Stimulated activated CD8-positive, alpha-beta memory T cell treated with anti-CD3 and anti-CD28 coated beads, Interleukin-15, amount 100 ng/mL, for 48 hours (primary cell): ENCODE data around the gene RPS23.
"Not testable (repeated sequence)": the region's sequence is repeated elsewhere in the genome, so short reads cannot be mapped to it uniquely, and the experiment has no call there.

Source experiments
- DNase-seq, 2 donors: peaks; one replicate each; pipeline ENCODE4 v3.0.0-alpha.2; 2020; ENCODE audit warnings: low read depth in 2 of 2

Gene RPS23

DNA sequence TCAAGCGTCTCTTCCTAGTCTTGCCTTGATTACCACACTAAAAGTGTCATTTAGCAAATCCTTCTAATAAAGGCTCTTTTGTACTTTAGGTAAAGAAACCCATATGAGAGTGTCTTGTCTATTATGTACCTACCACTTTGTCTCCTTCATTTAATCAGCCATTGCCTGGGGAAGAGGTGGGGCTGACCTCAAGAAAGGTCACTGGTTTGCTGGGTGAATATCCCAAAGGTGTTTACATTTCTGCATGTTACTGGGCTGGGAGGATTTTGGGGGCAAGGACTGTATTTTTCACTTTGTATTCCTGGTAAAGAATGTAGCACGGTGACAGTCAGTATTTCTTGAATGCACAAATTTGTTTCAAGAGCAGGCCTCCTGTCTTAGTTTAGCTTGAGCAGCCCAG, 11.9 kb upstream of the RPS23 start:
- DNase-seq = no peak

DNA sequence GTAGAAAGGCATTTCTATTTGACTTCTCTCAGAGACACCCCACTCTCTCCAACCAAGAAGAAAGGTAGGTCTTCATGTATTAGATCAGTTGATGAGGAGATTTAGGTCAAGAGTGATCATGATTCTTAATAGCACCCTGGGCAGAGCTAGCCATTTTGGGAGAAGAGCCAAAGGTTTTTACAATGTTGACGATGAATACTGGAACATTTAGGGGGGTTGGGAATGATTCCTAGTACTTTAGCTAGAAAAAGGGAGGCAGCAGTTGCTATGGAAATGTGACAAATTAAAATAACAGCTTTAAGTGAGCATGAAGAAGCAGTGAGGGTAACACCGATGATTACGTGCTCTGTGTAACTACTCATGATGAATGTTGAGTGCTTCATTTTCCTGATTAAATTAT, 9.5 kb upstream of the RPS23 start:
- DNase-seq = no peak

DNA sequence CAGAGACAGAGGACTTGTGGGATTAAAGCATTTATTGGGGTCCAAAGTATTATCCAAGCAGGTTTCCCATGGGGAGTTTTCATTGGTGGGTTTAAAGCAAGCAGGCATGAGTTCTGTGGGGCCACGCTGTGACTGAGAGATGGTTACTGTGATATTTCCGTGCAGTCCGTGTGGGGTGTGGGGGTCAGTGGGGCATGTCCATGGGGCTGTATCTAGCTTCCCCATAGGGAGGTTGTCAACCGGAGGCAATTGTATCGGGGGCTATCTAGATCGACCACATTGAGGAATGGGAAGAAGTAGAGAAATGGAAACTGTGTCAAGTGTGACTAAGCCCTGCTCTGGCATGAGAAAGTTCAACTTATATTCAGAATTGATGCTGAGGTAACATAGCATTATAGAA, 7.1 kb upstream of the RPS23 start:
- DNase-seq = no peak

DNA sequence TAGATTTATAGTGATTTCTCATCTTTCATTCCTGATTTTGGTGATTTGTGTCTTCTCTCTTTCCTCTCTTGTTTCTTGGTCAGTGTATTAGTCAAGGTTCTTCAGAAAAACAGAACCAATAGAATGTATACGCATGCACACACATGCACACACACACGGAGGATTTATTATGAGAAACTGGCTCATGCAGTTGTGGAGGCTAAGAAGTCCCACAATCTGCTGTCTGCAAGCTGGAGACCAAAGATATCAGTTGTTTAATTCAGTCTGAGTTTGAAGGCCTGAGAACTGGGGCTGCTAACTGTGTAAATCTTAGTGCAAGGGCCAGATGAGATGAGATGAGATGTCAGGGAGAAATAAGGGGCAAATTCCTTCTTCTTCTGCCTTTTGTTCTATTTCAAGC, 5.7 kb upstream of the RPS23 start:
- DNase-seq = no peak

DNA sequence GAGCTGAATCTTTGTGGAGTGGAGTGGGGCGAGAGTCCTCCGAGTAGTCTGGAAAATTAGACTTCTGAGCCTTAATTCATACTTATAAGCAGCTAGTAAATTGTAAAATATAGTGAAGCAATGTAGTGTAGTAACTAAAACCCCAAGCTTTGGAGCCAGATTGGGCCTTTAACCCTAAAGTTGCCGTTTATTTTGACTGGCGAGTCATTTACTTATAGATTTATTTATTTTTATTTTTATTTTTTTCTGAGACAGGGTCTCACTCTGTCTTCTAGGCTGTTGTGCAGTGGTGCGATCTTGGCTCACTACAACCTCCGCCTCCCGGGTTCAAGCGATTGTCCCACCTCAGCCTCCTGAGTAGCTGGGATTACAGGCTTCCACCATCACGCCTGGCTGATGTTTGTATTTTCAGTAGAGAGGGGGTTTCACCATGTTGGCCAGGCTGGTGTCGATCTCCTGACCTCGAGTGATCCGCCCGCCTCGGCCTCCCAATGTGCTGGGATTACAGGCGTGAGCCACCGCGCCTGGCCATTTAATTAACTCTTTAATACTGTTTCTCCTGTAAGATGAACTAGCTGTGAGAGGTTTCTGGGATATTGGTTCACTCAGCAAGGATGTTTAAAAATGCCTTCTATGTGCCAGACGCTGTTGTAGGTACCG, 687 bp upstream of the RPS23 start:
- DNase-seq = no peak

DNA sequence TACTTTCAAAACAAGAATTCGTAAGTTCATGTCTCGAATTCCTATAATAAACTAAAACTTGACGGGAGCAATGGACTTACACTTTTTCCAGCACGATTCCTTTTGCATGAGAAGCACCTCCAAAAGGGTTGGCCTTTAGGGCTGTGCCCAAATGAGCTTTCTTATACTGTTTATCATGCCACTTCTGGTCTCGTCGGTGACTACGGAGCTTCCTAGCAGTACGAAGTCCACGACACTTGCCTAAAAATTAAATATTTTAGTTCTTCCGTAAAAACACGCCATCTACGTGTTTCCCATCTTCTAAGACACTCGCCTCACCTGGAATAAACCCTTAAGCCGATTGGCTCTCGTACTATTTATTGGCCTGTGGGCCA, 554 bp downstream of the RPS23 start:
- no peak for DNase-seq

DNA sequence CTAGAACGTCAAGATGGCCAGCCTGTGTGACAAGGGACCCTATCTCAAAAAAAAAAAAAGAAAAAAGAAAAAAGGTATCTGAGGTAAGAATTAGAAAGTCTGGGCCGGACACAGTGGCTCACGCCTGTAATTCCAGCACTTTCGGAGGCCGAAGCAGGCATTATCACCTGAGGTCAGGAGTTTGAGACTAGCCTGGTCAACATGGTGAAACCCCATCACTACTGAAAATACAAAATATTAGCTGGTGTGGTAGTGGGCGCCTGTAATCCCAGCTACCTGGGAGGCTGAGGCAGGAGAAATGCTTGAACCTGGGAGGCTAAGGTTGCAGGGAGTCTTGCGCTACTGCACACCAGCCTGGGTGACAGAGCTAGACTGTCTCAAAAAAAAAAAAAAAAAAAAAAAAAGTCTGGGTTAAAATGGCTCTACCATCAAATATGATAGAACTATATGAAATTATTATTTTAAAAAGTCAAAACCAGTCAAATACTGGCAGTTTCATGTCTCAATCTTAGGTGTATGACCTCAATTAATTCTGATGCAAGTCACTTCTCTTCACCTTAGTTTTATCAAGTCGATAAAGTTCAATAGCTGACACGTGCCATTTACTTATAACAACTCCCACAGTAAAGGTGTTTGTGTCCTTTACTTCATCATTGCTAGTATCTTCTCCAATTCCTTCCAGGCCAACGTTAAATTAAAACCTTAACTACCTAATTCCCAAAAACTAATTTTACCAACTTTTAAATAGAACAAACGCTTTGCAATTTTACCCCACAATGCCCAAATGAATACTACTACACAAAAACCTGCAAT, 1.1 kb downstream of the RPS23 start:
- DNase-seq = no peak

DNA sequence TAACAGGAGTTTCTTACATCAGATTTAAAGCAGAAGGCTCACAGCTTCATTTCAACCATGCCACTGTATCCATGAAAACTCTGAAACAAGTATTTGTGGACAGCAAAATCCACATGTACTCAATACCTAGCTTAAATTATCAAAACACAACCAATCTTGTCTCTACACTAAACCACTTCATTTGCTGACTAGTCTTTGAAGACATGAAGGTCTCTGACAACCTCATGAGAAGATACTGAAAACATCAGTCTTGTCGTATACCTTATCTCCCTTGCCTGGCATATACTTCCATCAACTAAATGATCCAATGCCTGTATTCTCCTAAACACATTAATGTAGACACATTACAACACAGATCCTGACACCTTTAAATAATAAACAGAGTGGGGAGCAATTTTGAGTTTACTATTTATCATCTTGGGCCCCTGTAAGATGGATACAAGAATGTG, 2.9 kb downstream of the RPS23 start:
- no peak for DNase-seq

DNA sequence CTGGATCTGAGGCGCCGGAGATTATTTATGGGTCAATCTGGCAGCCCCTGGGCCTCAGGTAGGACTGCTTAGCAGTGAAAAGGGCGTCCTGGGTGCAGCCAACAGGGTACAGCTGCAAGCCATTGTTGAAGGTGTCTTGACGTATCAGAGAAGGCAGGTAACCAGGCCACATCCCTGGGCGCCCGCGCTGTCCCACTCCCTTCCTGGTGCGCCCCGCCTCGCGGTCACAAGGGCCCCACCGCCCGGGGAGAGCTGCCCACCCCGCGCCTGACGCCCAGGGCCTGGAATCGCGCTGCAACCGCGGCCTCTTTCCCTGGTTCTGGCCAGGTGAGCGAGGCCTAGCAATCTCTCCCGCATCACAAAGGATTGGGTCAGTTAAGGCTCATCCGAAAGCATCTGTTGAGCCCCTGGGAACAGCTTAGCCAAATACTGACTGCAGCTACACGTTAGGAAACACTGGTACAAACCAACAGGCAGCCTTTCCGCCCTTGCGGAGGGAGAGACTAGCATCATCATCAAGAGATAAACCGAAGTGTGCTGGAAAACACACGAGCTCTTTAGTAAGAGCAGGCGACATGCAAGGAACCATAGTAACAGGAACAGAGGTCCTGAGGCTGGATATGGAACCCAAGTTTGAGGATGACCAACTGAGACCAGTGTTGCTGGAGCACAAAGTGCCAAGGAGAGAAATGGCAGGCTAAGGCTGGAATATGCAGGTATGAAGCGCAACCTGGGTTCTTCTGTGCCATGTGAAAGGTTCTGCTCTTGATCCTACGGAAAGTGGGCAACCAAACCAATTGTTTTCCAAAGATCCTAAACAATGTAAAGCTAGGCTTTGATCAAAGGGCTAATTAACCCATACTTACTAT, 3.6 kb downstream of the RPS23 start:
- no peak for DNase-seq

DNA sequence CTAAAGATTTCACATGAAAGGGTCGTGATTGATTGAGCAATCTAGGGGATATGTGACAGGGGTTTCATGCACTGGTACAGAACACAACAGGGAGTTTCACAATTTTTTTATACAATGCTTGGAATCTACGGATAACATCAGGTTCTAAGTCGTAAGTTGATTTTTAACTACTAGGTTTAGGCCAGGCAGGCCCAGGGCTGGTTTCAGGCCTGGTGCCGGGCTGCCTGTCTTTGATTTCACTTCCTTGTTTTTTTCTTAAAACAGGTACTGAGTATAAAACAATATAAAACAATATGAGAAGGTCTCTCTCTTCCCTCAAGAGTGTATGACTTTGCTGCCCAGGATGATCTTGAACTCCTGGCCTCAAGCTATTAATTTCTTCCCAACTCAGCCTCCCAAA, 4.7 kb downstream of the RPS23 start:
- DNase-seq = not testable (repeated sequence)

DNA sequence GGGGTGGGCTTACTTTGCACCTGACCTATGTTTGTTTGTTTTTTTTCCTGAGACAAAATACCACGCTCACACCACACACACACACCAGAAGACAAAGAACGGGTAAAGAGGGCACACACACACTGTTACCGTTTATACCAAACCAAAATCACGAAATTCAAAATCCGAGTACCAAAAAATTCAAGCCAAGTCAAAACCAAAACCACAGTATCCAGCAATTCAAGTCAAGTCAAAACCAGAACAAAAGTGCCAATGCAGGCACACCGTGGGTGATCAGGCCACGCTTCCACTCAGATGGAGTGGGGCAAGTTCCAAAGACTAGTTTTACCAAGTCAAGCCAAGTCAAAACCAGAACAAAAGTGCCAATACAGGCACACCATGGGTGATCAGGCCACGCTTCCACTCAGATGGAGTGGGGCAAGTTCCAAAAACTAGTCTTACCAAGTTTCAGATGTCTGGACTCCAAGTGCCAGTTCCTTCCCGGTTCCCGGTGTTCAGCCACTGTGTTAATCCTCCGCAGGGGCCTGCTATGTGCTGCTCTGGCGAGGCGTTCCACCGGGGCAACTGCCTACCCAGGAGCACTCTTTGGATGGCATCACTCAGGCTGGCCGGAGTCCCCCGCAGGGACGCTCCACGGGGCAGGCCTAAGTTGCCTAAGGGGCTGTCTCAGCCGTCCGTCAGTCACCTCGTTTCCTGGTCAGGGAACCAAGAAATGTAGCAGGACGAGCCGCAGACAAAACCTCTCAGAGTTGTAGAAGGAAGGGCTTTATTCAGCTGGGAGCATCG, 5.4 kb downstream of the RPS23 start:
- not testable (repeated sequence) for DNase-seq

DNA sequence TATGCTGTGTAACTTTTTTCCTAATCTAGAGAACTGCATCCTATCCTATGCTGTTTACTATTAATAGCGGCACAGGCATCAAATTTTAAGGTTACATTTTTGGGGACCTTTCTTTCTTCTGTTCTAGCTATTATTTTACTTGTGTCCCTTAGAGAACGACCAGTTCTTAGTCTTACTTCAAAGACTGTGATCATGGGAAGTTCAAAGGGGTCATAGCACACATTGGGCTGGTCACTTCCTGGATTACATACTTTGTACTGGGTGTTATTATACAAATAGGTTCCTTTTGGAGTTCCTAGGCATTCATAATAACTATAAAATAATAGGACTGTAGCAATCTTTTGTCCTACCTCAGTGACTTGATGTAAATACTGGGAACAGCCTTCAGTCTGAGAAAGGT, 8.8 kb downstream of the RPS23 start:
- DNase-seq = not testable (repeated sequence)

DNA sequence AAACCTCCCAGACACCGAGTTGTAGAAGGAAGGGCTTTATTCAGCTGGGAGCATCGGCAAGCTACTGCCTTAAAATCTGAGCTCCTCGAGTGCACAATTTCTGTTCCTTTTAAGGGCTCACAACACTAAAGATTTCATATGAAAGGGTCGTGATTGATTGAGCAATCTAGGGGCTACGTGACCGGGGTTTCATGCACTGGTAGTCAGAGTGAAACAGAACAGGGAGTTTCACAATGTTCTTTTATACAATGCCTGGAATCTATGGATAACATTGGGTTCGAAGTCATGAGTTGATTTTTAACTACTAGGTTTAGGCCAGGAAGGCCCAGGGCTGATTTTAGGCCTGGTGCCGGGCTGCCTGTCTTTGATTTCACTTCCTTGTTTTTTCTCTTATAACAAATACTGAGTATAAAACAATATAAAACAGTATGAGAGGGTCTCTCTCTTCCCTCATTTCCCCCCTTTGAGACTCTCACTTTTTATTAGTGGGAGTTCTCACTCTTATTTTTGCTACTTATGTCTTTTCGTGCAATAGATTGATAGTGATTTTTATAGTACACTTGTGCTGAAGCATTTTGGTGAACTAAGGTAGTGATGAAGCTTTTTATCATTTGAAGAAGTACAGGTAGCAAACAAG, 10.7 kb downstream of the RPS23 start:
- DNase-seq = not testable (repeated sequence)

DNA sequence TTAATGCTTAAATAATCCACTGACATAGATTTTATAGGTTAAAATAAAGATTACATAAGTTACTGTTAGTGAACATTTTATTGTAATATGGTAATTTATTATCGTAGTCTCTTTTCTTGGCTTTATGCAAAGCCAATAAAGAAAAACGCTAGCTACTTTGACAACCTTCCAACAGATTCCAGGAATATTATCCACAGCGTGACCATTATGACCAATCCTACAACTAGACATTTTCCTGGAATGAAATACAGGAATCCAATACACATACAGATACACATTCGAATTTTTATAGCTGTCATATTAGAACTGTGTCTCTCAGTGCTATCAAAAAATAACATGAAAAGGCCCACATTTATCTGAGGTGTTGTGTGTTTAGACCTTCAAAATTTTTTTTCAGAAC, 13.1 kb downstream of the RPS23 start:
- no peak for DNase-seq

DNA sequence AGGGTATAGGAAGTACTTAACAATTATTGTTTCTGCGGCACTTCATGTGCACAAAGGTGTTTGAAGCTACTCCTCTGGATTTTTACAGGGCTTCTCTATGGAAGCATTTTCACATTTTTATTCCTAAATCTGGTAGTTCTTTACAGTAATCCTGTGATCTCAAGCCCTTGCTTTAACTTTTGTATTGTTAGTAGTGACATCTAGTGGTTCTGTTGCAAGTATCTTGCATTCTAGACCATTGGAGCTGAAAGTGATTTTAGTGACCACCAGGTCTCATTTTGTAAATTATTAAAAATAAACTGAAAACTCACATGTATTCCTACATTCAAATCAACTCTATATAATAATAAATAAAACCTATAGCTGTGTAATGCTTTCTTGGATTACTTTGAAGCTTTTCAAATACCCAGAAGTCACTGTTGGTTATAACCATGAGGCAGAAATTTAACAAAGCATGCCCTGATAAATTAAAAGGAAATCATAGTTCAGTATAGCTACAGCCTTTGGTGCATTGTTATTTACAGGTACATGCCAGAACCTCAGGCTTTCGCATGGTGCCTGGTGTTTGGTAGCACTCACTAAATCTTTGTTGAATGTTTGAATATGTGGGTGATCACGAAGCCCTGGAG, 18.9 kb downstream of the RPS23 start:
- DNase-seq = no peak

DNA sequence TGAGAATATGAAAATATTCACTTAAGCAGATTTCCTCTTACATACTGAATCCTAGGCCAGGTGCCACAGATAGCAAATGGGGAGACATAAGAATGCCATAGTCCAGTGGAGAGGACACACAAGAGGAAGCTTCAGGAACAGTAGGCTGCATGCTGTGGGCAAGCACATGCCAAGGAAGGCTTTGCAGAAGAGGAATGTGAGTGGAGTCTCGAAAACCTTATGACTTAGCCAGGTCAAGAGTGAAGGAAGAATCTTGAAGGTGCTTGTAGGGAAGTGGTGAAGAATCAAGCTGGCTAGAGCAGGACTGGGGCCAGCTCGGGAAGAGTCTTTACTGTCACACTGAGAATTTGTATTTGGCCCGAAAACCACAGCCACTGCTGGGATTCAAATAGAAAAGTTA, 20.4 kb downstream of the RPS23 start:
- no peak for DNase-seq

DNA sequence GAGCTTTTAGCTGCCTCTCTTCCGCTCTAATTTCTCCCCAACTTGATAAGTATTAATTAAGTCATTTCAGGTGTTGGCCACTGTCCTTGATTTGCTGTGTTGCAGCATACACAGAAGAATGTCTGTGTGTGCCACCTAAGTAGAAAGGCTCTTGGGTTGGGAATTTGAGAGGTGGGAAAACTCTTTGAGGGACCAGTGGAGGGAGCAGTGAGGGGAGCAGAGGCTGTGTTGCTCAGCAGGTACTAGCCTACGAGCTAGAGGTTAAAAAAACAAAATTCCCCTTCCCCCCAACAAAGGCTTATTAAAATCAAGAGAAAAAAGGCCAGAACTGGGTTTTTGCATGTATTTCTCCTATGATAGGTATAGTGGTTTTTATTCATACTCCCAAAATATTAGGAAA, 20.9 kb downstream of the RPS23 start:
- DNase-seq = no peak

DNA sequence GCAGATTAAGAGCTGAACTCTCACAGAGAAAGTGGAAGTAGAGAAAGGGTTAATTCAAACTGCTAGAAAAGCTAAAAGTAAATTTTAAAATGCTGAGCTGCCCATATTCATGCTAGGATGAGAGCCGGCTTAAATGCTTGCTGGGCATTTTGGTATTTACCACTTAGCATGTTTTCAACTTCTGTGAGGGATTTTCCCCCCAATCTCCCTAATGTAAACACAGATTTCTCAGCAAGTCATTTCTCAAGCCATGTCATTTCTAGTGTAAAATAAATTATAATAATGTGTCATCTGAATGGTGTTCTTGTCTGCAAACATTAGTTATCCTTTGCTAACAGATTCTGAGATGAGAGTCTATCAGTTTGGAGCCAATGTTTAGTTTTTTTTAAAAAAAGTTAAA, 22.3 kb downstream of the RPS23 start:
- DNase-seq = no peak

DNA sequence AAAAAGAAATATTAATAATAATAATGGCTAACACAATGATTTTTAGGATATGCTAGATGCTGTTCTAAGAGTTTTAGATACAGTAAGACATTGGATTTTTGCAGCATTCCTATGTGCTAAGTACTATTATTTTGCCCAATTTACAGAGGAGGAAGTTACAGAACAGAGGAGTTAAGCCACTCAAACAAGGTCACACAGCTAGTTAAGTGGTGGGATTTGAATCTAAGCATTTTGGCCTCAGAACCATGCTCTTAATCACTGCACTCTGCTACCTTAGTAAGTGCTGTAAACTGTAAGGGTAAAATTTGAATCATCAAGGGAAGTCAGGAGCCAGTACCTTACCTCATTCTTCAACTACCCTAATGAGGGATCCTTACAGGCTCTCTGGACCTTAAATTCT, 25.4 kb downstream of the RPS23 start:
- no peak for DNase-seq

DNA sequence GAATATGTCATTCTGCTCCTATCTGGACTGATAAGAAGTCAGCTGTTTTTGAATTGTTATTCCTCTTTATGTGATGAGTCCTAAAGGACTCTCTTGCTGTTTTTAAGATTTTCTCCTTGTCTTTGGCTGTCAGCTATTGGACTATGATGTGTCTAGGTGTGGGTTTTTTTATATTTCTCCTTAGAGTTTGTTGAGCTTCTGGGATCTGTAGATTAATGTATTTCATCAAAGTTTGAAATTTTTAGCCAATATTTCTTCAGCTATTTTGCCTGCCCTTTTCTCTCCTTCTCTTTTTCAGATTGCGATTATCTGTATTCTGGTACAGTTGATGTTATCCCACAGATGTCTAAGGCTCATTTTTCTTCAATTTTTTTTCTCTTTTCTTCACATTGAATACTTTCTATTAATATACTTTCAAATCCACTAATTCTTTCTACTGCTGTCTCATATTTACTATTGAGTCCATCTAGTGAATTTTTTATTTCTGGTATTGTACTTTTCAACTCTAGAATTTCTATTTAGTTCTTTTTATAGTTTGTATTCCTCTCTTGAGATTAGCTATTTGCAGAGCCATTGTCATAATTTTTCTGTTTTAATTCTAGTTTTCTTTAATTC, 31.1 kb downstream of the RPS23 start:
- no peak for DNase-seq
